ENCODE measurements around the gene B9D1.

GRCh38 chr17:19342611-19343255 is 19.8 kb downstream of the B9D1 start:
- TF ChIP-seq CTCF (IDR thresholded peaks at IDR 0.05) (no peak), POLR2A (IDR thresholded peaks at IDR 0.05) (no peak)

Data from testis (tissue), 2 donors.